Memory B cell (primary cell): ENCODE data around the gene MEI4.
"Not testable (repeated sequence)": the region's sequence is repeated elsewhere in the genome, so short reads cannot be mapped to it uniquely, and the experiment has no call there.

Experiments used
- ATAC-seq: fragments of 150-1000 bp; cut with Tn5 transposase; 2 replicates; pipeline ENCODE4 v1.10.0; 2021; ENCODE audit warnings: low read depth, mild to moderate bottlenecking, moderate library complexity
- DNase-seq, 2 donors: peaks; one replicate each; pipeline ENCODE4 v3.0.0; 2022; ENCODE audit warnings: low spot score in 2 of 2
- H3K27ac Mint-ChIP-seq: one replicate; pipeline ENCODE4 v1.8.0; 2022; ENCODE audit warnings: mild to moderate bottlenecking, moderate library complexity, mixed read lengths
- H3K27me3 Mint-ChIP-seq: one replicate; pipeline ENCODE4 v1.8.0; 2022; ENCODE audit warnings: mixed read lengths
- H3K36me3 Mint-ChIP-seq: one replicate; pipeline ENCODE4 v1.8.0; 2022; ENCODE audit warnings: mild to moderate bottlenecking, mixed read lengths
- H3K4me1 Mint-ChIP-seq: one replicate; pipeline ENCODE4 v1.8.0; 2022; ENCODE audit warnings: mixed read lengths
- H3K4me3 Mint-ChIP-seq: one replicate; pipeline ENCODE4 v1.8.0; 2022; ENCODE audit warnings: mild to moderate bottlenecking, moderate library complexity, mixed read lengths
- H3K9me3 Mint-ChIP-seq: one replicate; pipeline ENCODE4 v1.8.0; 2022; ENCODE audit warnings: mixed read lengths

The MEI4 gene

DNA sequence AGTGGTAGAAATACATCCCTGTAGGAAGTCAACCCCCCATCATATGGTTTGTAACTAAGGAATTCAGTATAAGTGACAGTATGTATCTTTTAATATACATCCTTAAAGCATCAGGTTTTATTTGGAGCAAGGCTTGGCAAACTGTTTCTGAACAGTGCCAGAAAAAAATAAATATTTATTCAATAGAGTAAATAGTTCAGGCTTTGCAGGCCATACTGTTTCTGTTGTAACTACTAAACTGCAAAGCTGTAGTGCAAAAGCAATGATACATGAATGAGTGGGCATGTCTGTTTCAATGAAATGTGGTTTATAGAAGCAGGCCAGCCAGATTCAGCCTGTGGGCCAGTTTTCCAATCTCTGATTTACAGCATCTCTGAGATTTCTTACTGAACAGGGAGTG, 977 bp downstream of the MEI4 start:
- H3K4me1 Mint-ChIP-seq, result no peaks in the 10 kb centered on the region
- H3K9me3 Mint-ChIP-seq, result peaks cover 7% of the 10 kb centered on the region
- no peaks in the 10 kb centered on the region for H3K36me3 Mint-ChIP-seq
- no peak overlapping the region for H3K27ac Mint-ChIP-seq
- H3K4me3 Mint-ChIP-seq, result no peak overlapping the region
- no peak for ATAC-seq
- no peak for DNase-seq
- peaks cover 3% of the 10 kb centered on the region for H3K27me3 Mint-ChIP-seq

DNA sequence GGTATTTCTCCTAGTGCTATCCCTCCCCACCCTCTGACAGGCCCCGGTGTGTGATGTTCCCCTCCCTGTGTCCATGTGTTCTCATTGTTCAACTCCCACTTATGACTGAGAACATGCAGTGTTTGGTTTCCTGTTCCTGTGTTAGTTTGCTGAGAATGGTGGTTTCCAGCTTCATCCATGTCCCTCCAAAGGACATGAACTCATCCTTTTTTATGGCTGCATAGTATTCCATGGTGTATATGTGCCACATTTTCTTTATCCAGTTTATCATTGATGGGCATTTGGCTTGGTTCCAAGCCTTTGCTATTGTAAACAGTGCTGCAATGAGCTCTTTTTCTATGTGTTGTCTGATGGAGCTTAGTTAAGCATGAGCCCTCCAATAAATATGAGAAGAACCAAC, 2.2 kb downstream of the MEI4 start:
- not testable (repeated sequence) for H3K4me1 Mint-ChIP-seq, H3K27ac Mint-ChIP-seq, H3K9me3 Mint-ChIP-seq, H3K4me3 Mint-ChIP-seq, DNase-seq, H3K36me3 Mint-ChIP-seq, ATAC-seq, H3K27me3 Mint-ChIP-seq

DNA sequence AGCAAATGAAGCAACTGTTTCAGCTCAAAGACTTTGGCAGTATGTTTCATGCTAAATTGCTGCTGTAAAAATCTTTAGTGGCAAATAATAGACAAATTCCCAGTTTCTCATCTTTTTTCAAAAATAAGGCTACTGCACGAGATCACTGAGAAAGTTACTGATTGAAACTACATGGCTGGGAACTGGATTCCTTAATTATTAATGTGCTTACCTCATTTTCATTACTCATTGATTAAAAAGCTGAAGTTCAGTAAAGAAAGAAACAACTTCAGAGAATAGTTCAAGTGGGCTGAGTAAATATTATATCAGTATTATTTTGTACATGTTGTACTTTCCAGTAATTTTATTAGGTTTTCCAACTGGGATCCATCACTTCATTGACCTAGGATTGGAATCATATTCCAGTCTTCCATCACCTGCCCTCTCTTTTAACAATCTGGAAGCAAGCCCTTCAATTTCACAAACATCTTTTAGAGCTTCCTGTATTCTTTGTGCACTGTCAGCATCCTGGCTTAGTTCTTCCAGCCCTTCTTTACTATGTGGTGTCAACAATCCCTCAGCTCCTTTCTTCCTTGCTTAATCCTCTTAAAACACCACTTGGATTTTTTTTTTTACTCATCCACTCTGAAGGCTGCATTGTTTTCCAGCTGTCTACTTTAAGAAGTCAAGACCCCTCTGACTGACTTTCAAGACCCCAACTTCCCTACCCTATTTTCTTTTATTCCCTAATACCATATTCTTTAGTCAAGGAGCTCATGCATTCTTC, 4.3 kb downstream of the MEI4 start:
- Mint-ChIP-seq H3K36me3 (no peaks in the 10 kb centered on the region), H3K27me3 (no peaks in the 10 kb centered on the region), H3K9me3 (peaks cover 5% of the 10 kb centered on the region), H3K27ac (no peak overlapping the region), H3K4me3 (no peak overlapping the region), H3K4me1 (no peaks in the 10 kb centered on the region)
- ATAC-seq, result no peak
- no peak for DNase-seq

- Mint-ChIP-seq H3K4me3 (no peak overlapping the region), H3K27me3 (no peaks in the 10 kb centered on the region), H3K4me1 (no peaks in the 10 kb centered on the region), H3K9me3 (no peaks in the 10 kb centered on the region), H3K36me3 (no peaks in the 10 kb centered on the region), H3K27ac (no peak overlapping the region)
- ATAC-seq (no peak), DNase-seq (no peak)
Observed at GRCh38 chr6:77666340-77666739, 13.5 kb downstream of the MEI4 start.

GRCh38 chr6:77666846-77667245, 14.0 kb downstream of the MEI4 start:
- ATAC-seq (no peak), DNase-seq (no peak)
- Mint-ChIP-seq H3K4me1 (no peaks in the 10 kb centered on the region), H3K4me3 (no peak overlapping the region), H3K9me3 (no peaks in the 10 kb centered on the region), H3K27me3 (no peaks in the 10 kb centered on the region), H3K36me3 (no peaks in the 10 kb centered on the region), H3K27ac (no peak overlapping the region)

GRCh38 chr6:77669913-77670312, 17.1 kb downstream of the MEI4 start:
- Mint-ChIP-seq H3K4me3 (no peak overlapping the region), H3K27ac (no peak overlapping the region), H3K4me1 (no peaks in the 10 kb centered on the region), H3K9me3 (no peaks in the 10 kb centered on the region), H3K27me3 (no peaks in the 10 kb centered on the region), H3K36me3 (no peaks in the 10 kb centered on the region)
- ATAC-seq, result no peak
- no peak for DNase-seq

- H3K27me3 Mint-ChIP-seq, result no peaks in the 10 kb centered on the region
- H3K4me3 Mint-ChIP-seq, result no peak overlapping the region
- H3K9me3 Mint-ChIP-seq, result peaks cover 2% of the 10 kb centered on the region
- no peaks in the 10 kb centered on the region for H3K4me1 Mint-ChIP-seq
- H3K36me3 Mint-ChIP-seq, result no peaks in the 10 kb centered on the region
- ATAC-seq (no peak), DNase-seq (no peak)
- no peak overlapping the region for H3K27ac Mint-ChIP-seq
Observed at GRCh38 chr6:77674211-77674610, 21.4 kb downstream of the MEI4 start.

- no peaks in the 10 kb centered on the region for H3K27me3 Mint-ChIP-seq
- no peak overlapping the region for H3K4me3 Mint-ChIP-seq
- ATAC-seq (no peak), DNase-seq (no peak)
- H3K4me1 Mint-ChIP-seq, result no peaks in the 10 kb centered on the region
- no peak overlapping the region for H3K27ac Mint-ChIP-seq
- H3K36me3 Mint-ChIP-seq, result no peaks in the 10 kb centered on the region
- peaks cover 2% of the 10 kb centered on the region for H3K9me3 Mint-ChIP-seq
Observed at GRCh38 chr6:77678048-77678447, 25.2 kb downstream of the MEI4 start.

DNA sequence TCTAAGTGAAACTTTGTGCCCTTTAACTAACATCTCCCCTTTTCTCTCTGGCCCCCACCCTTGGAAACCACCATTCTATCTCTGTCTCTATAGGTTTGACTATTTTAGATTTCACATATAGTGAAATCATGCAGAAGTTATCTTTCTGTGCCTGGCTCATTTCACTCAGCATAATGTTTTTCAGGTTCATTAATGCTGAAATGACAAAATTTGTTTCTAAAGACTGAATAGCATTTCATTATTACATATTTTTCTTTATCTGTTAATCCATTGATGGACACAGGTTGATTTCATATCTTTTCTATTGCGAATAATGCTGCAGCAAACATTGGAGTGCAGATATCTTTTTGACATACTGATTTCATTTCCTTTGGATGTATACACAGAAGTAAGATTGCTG, 30.7 kb downstream of the MEI4 start:
- H3K4me3 Mint-ChIP-seq, result no peak overlapping the region
- ATAC-seq, result no peak
- H3K9me3 Mint-ChIP-seq, result no peaks in the 10 kb centered on the region
- H3K27me3 Mint-ChIP-seq, result no peaks in the 10 kb centered on the region
- DNase-seq, result no peak
- H3K27ac Mint-ChIP-seq, result no peak overlapping the region
- H3K4me1 Mint-ChIP-seq, result no peaks in the 10 kb centered on the region
- no peaks in the 10 kb centered on the region for H3K36me3 Mint-ChIP-seq

GRCh38 chr6:77686931-77687330, 34.1 kb downstream of the MEI4 start:
- no peaks in the 10 kb centered on the region for H3K27me3 Mint-ChIP-seq
- no peaks in the 10 kb centered on the region for H3K4me1 Mint-ChIP-seq
- no peak overlapping the region for H3K4me3 Mint-ChIP-seq
- ATAC-seq (no peak), DNase-seq (no peak)
- H3K27ac Mint-ChIP-seq, result no peak overlapping the region
- H3K36me3 Mint-ChIP-seq, result no peaks in the 10 kb centered on the region
- no peaks in the 10 kb centered on the region for H3K9me3 Mint-ChIP-seq

DNA sequence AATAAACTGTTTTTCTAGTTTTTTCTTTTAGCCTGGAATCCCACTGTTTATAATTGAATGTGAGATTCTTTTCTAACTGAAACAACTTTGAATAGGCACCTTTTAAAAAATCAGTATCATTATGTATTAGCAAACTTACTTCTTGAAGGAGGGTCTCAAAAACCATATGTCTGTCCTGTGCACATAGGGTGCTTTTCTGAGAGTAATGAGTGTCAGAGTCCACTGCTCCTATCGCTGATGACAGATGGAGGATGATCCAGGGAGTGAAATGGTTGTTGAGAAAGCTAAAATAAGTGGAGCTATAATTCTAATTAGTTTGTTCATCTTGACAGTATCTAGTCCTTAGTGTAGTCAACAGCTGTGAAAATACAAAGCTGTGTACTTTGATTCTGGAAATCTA, 35.8 kb downstream of the MEI4 start:
- Mint-ChIP-seq H3K4me1 (no peaks in the 10 kb centered on the region), H3K27ac (no peak overlapping the region), H3K36me3 (no peaks in the 10 kb centered on the region), H3K4me3 (no peak overlapping the region), H3K27me3 (no peaks in the 10 kb centered on the region), H3K9me3 (no peaks in the 10 kb centered on the region)
- ATAC-seq (no peak), DNase-seq (no peak)

- H3K4me3 Mint-ChIP-seq, H3K4me1 Mint-ChIP-seq, ATAC-seq, H3K36me3 Mint-ChIP-seq, H3K27ac Mint-ChIP-seq, DNase-seq, H3K9me3 Mint-ChIP-seq, H3K27me3 Mint-ChIP-seq: not testable (repeated sequence)
Observed at GRCh38 chr6:77700095-77700494, 47.3 kb downstream of the MEI4 start.

DNA sequence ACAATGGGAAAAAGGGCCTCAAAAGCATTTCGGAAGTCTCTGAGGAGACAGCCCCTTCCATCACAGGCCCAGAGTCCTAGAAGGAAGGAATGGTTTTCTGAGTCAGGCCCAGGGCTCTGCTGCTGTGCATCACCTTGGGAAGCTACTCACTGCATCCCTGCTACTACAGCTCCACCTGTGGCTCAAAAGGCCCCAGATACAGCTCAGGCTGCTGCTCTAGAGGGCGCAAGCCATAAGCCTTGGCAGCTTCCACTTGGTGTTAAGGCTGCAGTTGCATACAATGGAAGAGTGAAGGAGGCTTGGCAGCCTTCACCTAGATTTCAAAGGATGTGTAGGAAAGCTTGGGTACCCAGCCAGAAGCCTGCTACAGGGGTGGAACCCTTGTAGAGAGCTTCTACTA, 54.8 kb downstream of the MEI4 start:
- no peak for ATAC-seq
- H3K4me3 Mint-ChIP-seq, result no peak overlapping the region
- no peaks in the 10 kb centered on the region for H3K4me1 Mint-ChIP-seq
- no peaks in the 10 kb centered on the region for H3K27me3 Mint-ChIP-seq
- peaks cover 9% of the 10 kb centered on the region for H3K9me3 Mint-ChIP-seq
- no peak for DNase-seq
- H3K27ac Mint-ChIP-seq, result no peak overlapping the region
- H3K36me3 Mint-ChIP-seq, result no peaks in the 10 kb centered on the region

- Mint-ChIP-seq H3K27me3 (no peaks in the 10 kb centered on the region), H3K4me1 (no peaks in the 10 kb centered on the region), H3K27ac (no peak overlapping the region), H3K36me3 (no peaks in the 10 kb centered on the region), H3K9me3 (no peaks in the 10 kb centered on the region), H3K4me3 (no peak overlapping the region)
- ATAC-seq, result no peak
- no peak for DNase-seq
Observed at GRCh38 chr6:77715588-77715987, 62.7 kb downstream of the MEI4 start.

DNA sequence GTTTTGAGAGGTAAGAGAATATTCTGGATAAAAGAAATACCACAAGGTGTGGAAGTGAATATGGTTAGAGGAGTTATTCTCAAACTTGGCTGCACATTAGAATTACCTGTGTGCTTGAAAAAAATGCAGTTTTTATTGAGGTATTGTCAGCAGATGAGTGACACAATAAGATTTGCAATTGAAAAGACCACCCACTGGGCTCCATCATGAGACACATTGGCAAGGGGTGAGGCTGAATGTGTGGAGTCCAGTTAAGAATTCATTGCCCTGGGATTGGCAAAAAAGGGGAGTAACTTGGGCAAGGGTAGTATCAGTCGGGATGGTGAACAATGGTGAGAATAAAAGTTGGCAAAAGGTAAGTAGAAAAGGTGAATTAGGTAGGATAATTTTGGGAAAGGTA, 63.5 kb downstream of the MEI4 start:
- H3K36me3 Mint-ChIP-seq, result no peaks in the 10 kb centered on the region
- no peak for ATAC-seq
- H3K9me3 Mint-ChIP-seq, result no peaks in the 10 kb centered on the region
- H3K27me3 Mint-ChIP-seq, result no peaks in the 10 kb centered on the region
- no peak for DNase-seq
- no peak overlapping the region for H3K4me3 Mint-ChIP-seq
- no peaks in the 10 kb centered on the region for H3K4me1 Mint-ChIP-seq
- H3K27ac Mint-ChIP-seq, result no peak overlapping the region
